ENCODE data around the gene ATP6V1C2. TPM values are rescaled to one million over a fixed set of nuclear protein-coding genes. Genes with fewer than 3 reads are reported as not detected.

ATP6V1C2 gene
- total RNA-seq, 1 experiment from 2014 or later = 2.0 TPM

- ATAC-seq = no peak
- intact Hi-C loops (cut with micrococcal nuclease) = no loop called here
Measured at GRCh38 chr2:10712185-10712809, 9.1 kb upstream of the ATP6V1C2 start.

More at GRCh38 chr2:10712185-10712809, 9.1 kb upstream of the ATP6V1C2 start:
- H2AFZ ChIP-seq (ENCODE audit: low read depth, low read length, poor library complexity, severe bottlenecking) = no peak overlapping the region
- no peak for TF ChIP-seq EZH2phosphoT487 (IDR thresholded peaks at IDR 0.05; ENCODE audit: borderline replicate concordance)
- TF ChIP-seq JUND (IDR thresholded peaks at IDR 0.05) = no peak
- TF ChIP-seq ZFX (IDR thresholded peaks at IDR 0.05) = no peak
- no peak for TF ChIP-seq ATF3 (IDR thresholded peaks at IDR 0.05)
- no peak for TF ChIP-seq REST (IDR thresholded peaks at IDR 0.05; ENCODE audit: low read depth)
- no peaks in the 10 kb centered on the region for H3K9me2 ChIP-seq (ENCODE audit: insufficient read depth)
- POLR2A ChIA-PET = no interaction called here
- DNase-seq (ENCODE audit: low read depth, low spot score) = no peak
- H3K4me2 ChIP-seq (ENCODE audit: low read length) = no peak overlapping the region
- H3K79me2 ChIP-seq (ENCODE audit: insufficient read depth, low read length) = no peaks in the 10 kb centered on the region
- no peaks in the 10 kb centered on the region for H3K36me3 ChIP-seq (ENCODE audit: control insufficient read depth in 1 of 2, insufficient read depth in 2 of 2, low read length in 2 of 2)
- peaks cover 11 to 28% of the 10 kb centered on the region in 2 experiments; a peak in 3 of 4 replicates for H3K4me1 ChIP-seq (ENCODE audit: control insufficient read depth in 1 of 2, insufficient read depth in 2 of 2, low read length in 2 of 2)
- no peak overlapping the region for H3K4me3 ChIP-seq (replicated peaks in 1 of 2; ENCODE audit: low read depth in 1 of 2, low read length in 2 of 2)
- no peaks in the 10 kb centered on the region for H4K20me1 ChIP-seq (ENCODE audit: insufficient read depth)
- H3K9ac ChIP-seq (ENCODE audit: low read length) = no peak overlapping the region
- no peaks in the 10 kb centered on the region for H3K9me3 ChIP-seq (ENCODE audit: control insufficient read depth in 1 of 2, insufficient read depth in 1 of 2, low read depth in 1 of 2, low read length in 2 of 2)
- no TSS peak for BruUV-seq (replicated peaks)
- RAD21 ChIA-PET (ENCODE audit: low non-redundant PET in 1 of 2, low total read pairs in 2 of 2, uncharacterized antibody in 2 of 2, unreplicated experiment in 2 of 2) = no interaction called here
- CTCF ChIA-PET = interaction anchor here (1.5 kb wide), 1 partner anchor 412 kb away, joined by 3 read pairs; no protein-coding TSS in a partner anchor
- no peak overlapping the region for H3K27ac ChIP-seq (ENCODE audit: low read depth, low read length)
- H3K27me3 ChIP-seq (ENCODE audit: insufficient read depth, low read length) = no peaks in the 10 kb centered on the region

Data from HCT116 (cell line).